HepG2 (cell line): ENCODE results near the gene TRIM67. TPM values are rescaled to one million over a fixed set of nuclear protein-coding genes. Genes with fewer than 3 reads are reported as not detected.

Source experiments
- ATAC-seq: fragments of 200-7000 bp; cut with Tn5 transposase; 3 replicates; pipeline ENCODE4 v1.9.1; 2020; ENCODE audit warnings: mild to moderate bottlenecking, moderate library complexity
- BruUV-seq: library from RNA; stranded (reverse); fragments of 400-500 nt; replicated peaks from 2 replicates; lab custom pipeline; 2021; lab: Mats Ljungman, UMichigan
- CTCF ChIA-PET: fragments of 300-600 bp; formaldehyde crosslinking; extraction: SDS; loops from one replicate; lab custom pipeline; 2021; ENCODE audit warnings: low total read pairs, inconsistent platforms, low intra/inter-chr PET ratio; lab: Yijun Ruan, JAX
- POLR2A ChIA-PET: fragments of 350-600 bp; sonication (Branson Sonifier 250); formaldehyde crosslinking; loops from one replicate; lab custom pipeline; 2020; ENCODE audit warnings: antibody characterized with exemption, inconsistent platforms; lab: Yijun Ruan, JAX
- DNase-seq: peaks from one replicate; pipeline ENCODE4 v3.0.0-alpha.2; 2015; ENCODE audit warnings: low spot score
- FAIRE-seq: peaks from 3 replicates; lab custom pipeline; 2011; peaks lifted over from hg19 to GRCh38; lab: Jason Lieb, UNC
- H2AFZ ChIP-seq: one replicate; pipeline ENCODE4 v1.6.1; 2011; ENCODE audit warnings: low read length, inconsistent platforms
- H3K27ac ChIP-seq: fragments of 300-600 bp; 3 replicates; pipeline ENCODE4 v1.8.0; 2011; ENCODE audit warnings: mixed run types, mild to moderate bottlenecking, mixed read lengths, low read length, inconsistent platforms; ENCODE audit not compliant: insufficient read depth; ENCODE audit errors: extremely low read length
- H3K27me3 ChIP-seq, 2 experiments: fragments of 200-600 bp in 1 of 2; 2 replicates in 1 of 2; 3 replicates in 1 of 2; pipeline versions ENCODE4 v1.6.0 to v1.8.0; 2011; ENCODE audit warnings: low read length in 2 of 2, mild to moderate bottlenecking in 2 of 2, moderate library complexity in 2 of 2, inconsistent platforms in 1 of 2; ENCODE audit not compliant: insufficient read depth in 2 of 2, control insufficient read depth in 1 of 2
- H3K36me3 ChIP-seq, 2 experiments: fragments of 200-600 bp in 1 of 2; replicated peaks in 1 of 2; 2 replicates in 1 of 2; 3 replicates in 1 of 2; pipeline versions ENCODE4 v1.5.1 to v1.8.0; 2011; ENCODE audit warnings: low read length in 2 of 2, inconsistent platforms in 1 of 2; ENCODE audit not compliant: insufficient read depth in 2 of 2, control insufficient read depth in 1 of 2
- H3K4me1 ChIP-seq: 2 replicates; pipeline ENCODE4 v1.5.1; 2012; ENCODE audit warnings: low read length, inconsistent platforms; ENCODE audit not compliant: insufficient read depth
- H3K4me2 ChIP-seq: 2 replicates; pipeline ENCODE4 v1.6.0; 2011; ENCODE audit warnings: low read depth, low read length, inconsistent platforms
- H3K4me3 ChIP-seq, 3 experiments: fragments of 200-600 bp in 1 of 3; sonication (generic), shearing (Covaris generic) in 1 of 3; replicated peaks in 1 of 3; 2 replicates each; pipeline ENCODE4 v1.5.1; 2011 to 2016; ENCODE audit warnings: low read length in 3 of 3, inconsistent platforms in 2 of 3, low read depth in 2 of 3, mild to moderate bottlenecking in 2 of 3, control low read depth in 1 of 3, mixed read lengths in 1 of 3; ENCODE audit not compliant: insufficient read depth in 1 of 3
- H3K79me2 ChIP-seq: one replicate; pipeline ENCODE4 v1.6.1; 2011; ENCODE audit warnings: low read length, inconsistent platforms; ENCODE audit not compliant: insufficient read depth
- H3K9ac ChIP-seq: 2 replicates; pipeline ENCODE4 v1.6.0; 2011; ENCODE audit warnings: mild to moderate bottlenecking, low read depth, low read length, inconsistent platforms; ENCODE audit not compliant: insufficient read depth
- H3K9me3 ChIP-seq: 2 replicates; pipeline ENCODE4 v1.5.1; 2012; ENCODE audit warnings: mild to moderate bottlenecking, low read length
- H4K20me1 ChIP-seq: 2 replicates; pipeline ENCODE4 v1.6.0; 2011; ENCODE audit warnings: inconsistent platforms, mild to moderate bottlenecking, low read length, moderate library complexity; ENCODE audit not compliant: insufficient read depth
- ATF3 ChIP-seq: sonication (generic); formaldehyde crosslinking; IDR thresholded peaks from 2 replicates; pipeline ENCODE4 v1.4.0; 2020; ENCODE audit warnings: missing genetic modification reagents
- CEBPB ChIP-seq: IDR thresholded peaks from 2 replicates; pipeline ENCODE4 v1.6.1; 2011; ENCODE audit warnings: low read depth, low read length, improper control_type of control experiment, borderline replicate concordance
- DZIP1 ChIP-seq: sonication (generic); formaldehyde crosslinking; IDR thresholded peaks from 2 replicates; pipeline ENCODE4 v1.5.0; 2020; ENCODE audit warnings: mild to moderate bottlenecking, missing genetic modification reagents
- FOXO1 ChIP-seq: sonication (generic); formaldehyde crosslinking; IDR thresholded peaks from 2 replicates; pipeline ENCODE4 v1.4.0; 2020; ENCODE audit warnings: missing genetic modification reagents
- HCFC1 ChIP-seq: fragments of 150-350 bp; IDR thresholded peaks from 2 replicates; pipeline ENCODE4 v1.6.1; 2014; ENCODE audit warnings: low read depth, low read length
- HOXA9 ChIP-seq: sonication (generic); formaldehyde crosslinking; IDR thresholded peaks from 2 replicates; pipeline ENCODE4 v1.8.1; 2022; ENCODE audit warnings: missing genetic modification reagents, mild to moderate bottlenecking, moderate library complexity, borderline replicate concordance
- NR1H2 ChIP-seq: sonication (generic); formaldehyde crosslinking; IDR thresholded peaks from 2 replicates; pipeline ENCODE4 v1.8.1; 2022; ENCODE audit warnings: low read depth, missing genetic modification reagents, borderline replicate concordance
- SOX6 ChIP-seq, 2 experiments: fragments of 450-650 bp in 1 of 2; sonication (generic) in 1 of 2; formaldehyde crosslinking in 1 of 2; IDR thresholded peaks; 2 replicates each; pipeline versions ENCODE4 v1.4.0 to v1.6.1; 2017 to 2020; ENCODE audit warnings: antibody characterized with exemption in 1 of 2, mild to moderate bottlenecking in 1 of 2, missing genetic modification reagents in 1 of 2
- ZBTB25 ChIP-seq: IDR thresholded peaks from 2 replicates; pipeline ENCODE4 v1.6.1; 2018; ENCODE audit warnings: missing genetic modification reagents
- ZNF430 ChIP-seq: sonication (generic); formaldehyde crosslinking; IDR thresholded peaks from 2 replicates; pipeline ENCODE4 v1.9.0; 2021; ENCODE audit warnings: mild to moderate bottlenecking, missing genetic modification reagents
- WGBS: methylation state at CpG from one replicate; pipeline ENCODE4 v1.1.6; 2017; ENCODE audit warnings: low lambda C conversion rate; 5-methylcytosine and 5-hydroxymethylcytosine counted together
- in situ Hi-C: cut with HindIII; loops from 2 replicates; pipeline ENCODE4 v1.10.0; 2017; ENCODE audit warnings: low pct_unique_long_range_greater_than_20kb; ENCODE audit not compliant: extremely low pct_ligation_motif_present
- intact Hi-C: fragments of 100-400 bp; cut with micrococcal nuclease; formaldehyde crosslinking; loops from one replicate; pipeline ENCODE4 v1.10.0; 2022; ENCODE audit not compliant: unreplicated experiment
- polyA plus RNA-seq, 8 experiments: library from polyadenylated mRNA; depleted of rRNA in 3 of 8; stranded (reverse) in 7 of 8; unstranded in 1 of 8; fragments of >200 nt; fragmentation: Illumina TruSeq in 4 of 8; extraction: Trizol in 4 of 8; gene quantifications; 2 replicates each; pipeline versions ENCODE4 v1.2.1 to v1.2.3, GENCODE V29; 2011 to 2016; ENCODE audit warnings: low read depth in 4 of 8, missing spikeins in 1 of 8, mixed read lengths in 1 of 8; ENCODE audit not compliant: insufficient read depth in 1 of 8
- total RNA-seq, 5 experiments: library from RNA; depleted of rRNA; stranded (reverse); fragments of >200 nt; fragmentation: Illumina TruSeq; extraction: Trizol; gene quantifications; 2 replicates each; pipeline ENCODE4 v1.2.3, GENCODE V29; 2016; ENCODE audit warnings: low read depth in 1 of 5

TRIM67 gene
- total and polyA plus RNA-seq, 2 of the 13 experiments (the other 11 are each of a cell fraction or from before 2014, with no cell fraction given): not detected

- TF ChIP-seq FOXO1 (CRISPR knock-in tag) (no peak), CEBPB (peak; percentile 37; the same call in 1 of the 2 replicates), SOX6 (IDR thresholded peaks at IDR 0.05) (no peak), SOX6 (CRISPR knock-in tag; IDR thresholded peaks at IDR 0.05) (0 out of 2 replicates have a peak, but pooled peaks have one; percentile 33), ATF3 (CRISPR knock-in tag) (0 out of 2 replicates have a peak, but pooled peaks have one; percentile 37), ZNF430 (CRISPR knock-in tag) (no peak), NR1H2 (CRISPR knock-in tag) (no peak), ZBTB25 (CRISPR knock-in tag) (no peak), HOXA9 (CRISPR knock-in tag) (no peak), DZIP1 (CRISPR knock-in tag) (no peak), HCFC1 (no peak)
- Histone ChIP-seq H3K27me3 (peaks cover 0 to 6% of the 10 kb centered on the region in 2 experiments; a peak in 1 of 5 replicates), H4K20me1 (no peaks in the 10 kb centered on the region), H3K27ac (no peak overlapping the region), H3K4me3 (no peak overlapping the region), H3K36me3 (no peaks in the 10 kb centered on the region), H2AFZ (no peak overlapping the region), H3K4me1 (peaks cover 7% of the 10 kb centered on the region), H3K9me3 (no peaks in the 10 kb centered on the region), H3K9ac (no peak overlapping the region), H3K4me2 (peak overlapping the region; percentile 37; the same call in 1 of the 2 replicates), H3K79me2 (no peaks in the 10 kb centered on the region)
- ATAC-seq: peak; percentile 75
- ChIA-PET CTCF (no interaction called here), POLR2A (no interaction called here)
- intact Hi-C loops (no loop called here), in situ Hi-C loops (no loop called here)
- FAIRE-seq: no peak
- DNase-seq: peak; percentile 13
- no TSS peak for BruUV-seq
- WGBS: 0% methylated on average over 2 of the region's 14 CpGs
These were observed 37.1 kb upstream of the TRIM67 start for GRCh38 chr1:231124746-231125145.
